ENCODE measurements around the gene SEC62. TPM values are rescaled to one million over a fixed set of nuclear protein-coding genes. Genes with fewer than 3 reads are reported as not detected.
"Not testable (repeated sequence)": the region's sequence is repeated elsewhere in the genome, so short reads cannot be mapped to it uniquely, and the experiment has no call there.

SEC62 gene
- total RNA-seq, 4 donors from 2014 or later, result 16.5 to 28.8 (median 22.8) TPM

- no peak overlapping the region for H3K4me3 ChIP-seq (ENCODE audit: low read depth, poor library complexity, severe bottlenecking)
- intact Hi-C loops (cut with DNase I; ENCODE audit: low total_unique reads), result no loop called here
- no peak for DNase-seq (ENCODE audit: low spot score in 2 of 2)
- TF ChIP-seq CTCF (IDR thresholded peaks at IDR 0.05), result no peak
- TF ChIP-seq POLR2A (IDR thresholded peaks at IDR 0.05), result no peak
- WGBS, 2 donors, result 86 to 94% methylated on average over 4 of the region's 4 CpGs
These were observed 43.9 kb downstream of the SEC62 start for GRCh38 chr3:170010498-170010897.

GRCh38 chr3:170012683-170013400, 46.2 kb downstream of the SEC62 start:
- intact Hi-C loops (cut with DNase I; ENCODE audit: low total_unique reads), result no loop called here
- TF ChIP-seq POLR2A (IDR thresholded peaks at IDR 0.05) (no peak), CTCF (IDR thresholded peaks at IDR 0.05) (no peak)
- WGBS, 2 donors, result 54 to 57% methylated on average over 7 of the region's 7 CpGs
- no peak overlapping the region for H3K4me3 ChIP-seq (ENCODE audit: low read depth, poor library complexity, severe bottlenecking)
- DNase-seq (ENCODE audit: low spot score in 2 of 2), result no peak

GRCh38 chr3:170016057-170016456, 49.5 kb downstream of the SEC62 start:
- no peak for TF ChIP-seq CTCF (IDR thresholded peaks at IDR 0.05)
- no peak for TF ChIP-seq POLR2A (IDR thresholded peaks at IDR 0.05)
- WGBS, 2 donors, result 81 to 91% methylated on average over 3 of the region's 3 CpGs
- intact Hi-C loops (cut with DNase I; ENCODE audit: low total_unique reads), result no loop called here
- no peak for DNase-seq (ENCODE audit: low spot score in 2 of 2)
- no peak overlapping the region for H3K4me3 ChIP-seq (ENCODE audit: low read depth, poor library complexity, severe bottlenecking)

DNA sequence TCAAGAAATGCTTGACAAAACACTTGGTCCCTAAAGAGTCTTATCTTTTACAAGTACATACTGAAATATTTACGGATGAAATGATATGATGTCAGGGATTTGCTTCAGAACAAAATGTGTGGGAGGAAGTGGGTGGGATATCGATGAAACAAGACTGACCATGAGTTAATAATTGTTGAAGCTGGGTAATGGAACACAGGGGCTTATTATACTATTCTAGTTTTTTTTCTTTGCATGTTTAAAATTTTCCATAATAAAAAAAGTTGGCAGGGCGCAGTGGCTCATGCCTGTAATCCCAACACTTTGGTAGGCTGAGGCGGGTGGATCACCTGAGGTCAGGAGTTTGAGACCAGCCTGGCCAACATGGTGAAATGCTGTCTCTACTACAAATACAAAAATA, 52.7 kb downstream of the SEC62 start:
- DNase-seq (ENCODE audit: low spot score in 2 of 2); intact Hi-C loops (cut with DNase I; ENCODE audit: low total_unique reads); H3K4me3 ChIP-seq (ENCODE audit: low read depth, poor library complexity, severe bottlenecking): not testable (repeated sequence)
- 74 to 79% methylated on average over 4 of the region's 4 CpGs for WGBS, 2 donors

- H3K4me3 ChIP-seq (ENCODE audit: low read depth, poor library complexity, severe bottlenecking), result no peak overlapping the region
- 73 to 80% methylated on average over 3 of the region's 3 CpGs for WGBS, 2 donors
- TF ChIP-seq CTCF (IDR thresholded peaks at IDR 0.05), result no peak
- no peak for TF ChIP-seq POLR2A (IDR thresholded peaks at IDR 0.05)
- DNase-seq (ENCODE audit: low spot score in 2 of 2), result no peak
- intact Hi-C loops (cut with DNase I; ENCODE audit: low total_unique reads), result no loop called here
These were observed 54.5 kb downstream of the SEC62 start for GRCh38 chr3:170021083-170021482.

GRCh38 chr3:170022336-170022735, 55.7 kb downstream of the SEC62 start:
- intact Hi-C loops (cut with DNase I; ENCODE audit: low total_unique reads), result no loop called here
- DNase-seq (ENCODE audit: low spot score in 2 of 2), result no peak
- H3K4me3 ChIP-seq (ENCODE audit: low read depth, poor library complexity, severe bottlenecking), result no peak overlapping the region
- TF ChIP-seq POLR2A (IDR thresholded peaks at IDR 0.05) (no peak), CTCF (IDR thresholded peaks at IDR 0.05) (no peak)
- 94 to 96% methylated on average over 4 of the region's 4 CpGs for WGBS, 2 donors
